ENCODE measurements around the gene PLP2.

PLP2 gene

GRCh38 chrX:49199906-49200771, 28.4 kb downstream of the PLP2 start, which contains the start of gene SYP:
Gene SYP, minus strand, starts transcription at chrX:49200193. Its CDS starts 7 bp downstream, at chrX:49200186.
- no peaks in the 10 kb centered on the region for H3K9me3 ChIP-seq (ENCODE audit: severe bottlenecking)
- TF ChIP-seq CTCF (IDR thresholded peaks at IDR 0.05; ENCODE audit: low read depth, low read length): no peak
- H3K4me3 ChIP-seq (ENCODE audit: low read depth, low read length): peak within 1 kb of the TSS; percentile 64
- H3K27me3 ChIP-seq (ENCODE audit: insufficient read depth, low read depth, severe bottlenecking): no peaks in the 10 kb centered on the region
- peaks cover 37% of the 10 kb centered on the region for H3K36me3 ChIP-seq
- peak; percentile 83 for DNase-seq
- peak within 1 kb of the TSS; percentile 95 for H3K27ac ChIP-seq

- no peak for DNase-seq
- Histone ChIP-seq H3K36me3 (peaks cover 20% of the 10 kb centered on the region), H3K4me3 (ENCODE audit: low read depth, low read length) (no peak overlapping the region), H3K27me3 (ENCODE audit: insufficient read depth, low read depth, severe bottlenecking) (no peaks in the 10 kb centered on the region), H3K9me3 (ENCODE audit: severe bottlenecking) (no peaks in the 10 kb centered on the region), H3K27ac (no peak overlapping the region)
- no peak for TF ChIP-seq CTCF (IDR thresholded peaks at IDR 0.05; ENCODE audit: low read depth, low read length)
Observed at GRCh38 chrX:49202022-49202421, 30.3 kb downstream of the PLP2 start.

- Histone ChIP-seq H3K9me3 (ENCODE audit: severe bottlenecking) (no peaks in the 10 kb centered on the region), H3K4me3 (ENCODE audit: low read depth, low read length) (no peak overlapping the region), H3K27me3 (ENCODE audit: insufficient read depth, low read depth, severe bottlenecking) (no peaks in the 10 kb centered on the region), H3K27ac (no peak overlapping the region), H3K36me3 (peaks cover 10% of the 10 kb centered on the region)
- TF ChIP-seq CTCF (IDR thresholded peaks at IDR 0.05; ENCODE audit: low read depth, low read length): no peak
- DNase-seq: no peak
Observed at GRCh38 chrX:49203536-49203935, 31.8 kb downstream of the PLP2 start.

- Histone ChIP-seq H3K9me3 (ENCODE audit: severe bottlenecking) (no peaks in the 10 kb centered on the region), H3K27ac (no peak overlapping the region), H3K4me3 (ENCODE audit: low read depth, low read length) (no peak overlapping the region), H3K27me3 (ENCODE audit: insufficient read depth, low read depth, severe bottlenecking) (no peaks in the 10 kb centered on the region), H3K36me3 (peaks cover 9% of the 10 kb centered on the region)
- DNase-seq: no peak
- TF ChIP-seq CTCF (IDR thresholded peaks at IDR 0.05; ENCODE audit: low read depth, low read length): no peak
Observed at GRCh38 chrX:49204017-49204416, 32.3 kb downstream of the PLP2 start.

GRCh38 chrX:49204709-49205108, 33.0 kb downstream of the PLP2 start:
- H3K27ac ChIP-seq: no peak overlapping the region
- H3K9me3 ChIP-seq (ENCODE audit: severe bottlenecking): no peaks in the 10 kb centered on the region
- H3K27me3 ChIP-seq (ENCODE audit: insufficient read depth, low read depth, severe bottlenecking): peaks cover 5% of the 10 kb centered on the region

More at GRCh38 chrX:49204709-49205108, 33.0 kb downstream of the PLP2 start:
- Histone ChIP-seq H3K36me3 (peaks cover 10% of the 10 kb centered on the region), H3K4me3 (ENCODE audit: low read depth, low read length) (no peak overlapping the region)
- no peak for TF ChIP-seq CTCF (IDR thresholded peaks at IDR 0.05; ENCODE audit: low read depth, low read length)
- DNase-seq: no peak
